ENCODE data around the gene PATE4. TPM values are rescaled to one million over a fixed set of nuclear protein-coding genes. Genes with fewer than 3 reads are reported as not detected.

Gene PATE4
- total RNA-seq, 1 experiment from 2014 or later = not detected

- Histone ChIP-seq H3K27me3 (ENCODE audit: insufficient read depth, low read length) (no peaks in the 10 kb centered on the region), H3K4me3 (replicated peaks in 1 of 2; ENCODE audit: low read depth in 1 of 2, low read length in 2 of 2) (no peak overlapping the region), H3K4me2 (ENCODE audit: low read length) (no peak overlapping the region), H3K9ac (ENCODE audit: low read length) (no peak overlapping the region), H3K27ac (ENCODE audit: low read depth, low read length) (no peak overlapping the region), H4K20me1 (ENCODE audit: insufficient read depth) (no peaks in the 10 kb centered on the region), H3K9me2 (ENCODE audit: insufficient read depth) (no peaks in the 10 kb centered on the region), H3K36me3 (ENCODE audit: control insufficient read depth in 1 of 2, insufficient read depth in 2 of 2, low read length in 2 of 2) (no peaks in the 10 kb centered on the region), H2AFZ (ENCODE audit: low read depth, low read length, poor library complexity, severe bottlenecking) (no peak overlapping the region), H3K4me1 (ENCODE audit: control insufficient read depth in 1 of 2, insufficient read depth in 2 of 2, low read length in 2 of 2) (no peaks in the 10 kb centered on the region), H3K79me2 (ENCODE audit: insufficient read depth, low read length) (no peaks in the 10 kb centered on the region), H3K9me3 (ENCODE audit: control insufficient read depth in 1 of 2, insufficient read depth in 1 of 2, low read depth in 1 of 2, low read length in 2 of 2) (peaks cover 0 to 5% of the 10 kb centered on the region in 2 experiments; a peak in 2 of 4 replicates)
- RAD21 ChIA-PET (ENCODE audit: low non-redundant PET in 1 of 2, low total read pairs in 2 of 2, uncharacterized antibody in 2 of 2, unreplicated experiment in 2 of 2) = no interaction called here
- TF ChIP-seq CBX3 (IDR thresholded peaks at IDR 0.05; ENCODE audit: low read depth) (peak; percentile 21; the same call in 1 of the 2 replicates), POLR2AphosphoS5 (IDR thresholded peaks at IDR 0.05; ENCODE audit: low read depth, low read length) (no peak)
- BruUV-seq (replicated peaks) = no TSS peak
- intact Hi-C loops (cut with micrococcal nuclease) = no loop called here
- CTCF ChIA-PET = no interaction called here
- POLR2A ChIA-PET = no interaction called here
- ATAC-seq (no peak), DNase-seq (ENCODE audit: low read depth, low spot score) (no peak)
Observed at GRCh38 chr11:125802387-125802786, 30.7 kb upstream of the PATE4 start.

DNA sequence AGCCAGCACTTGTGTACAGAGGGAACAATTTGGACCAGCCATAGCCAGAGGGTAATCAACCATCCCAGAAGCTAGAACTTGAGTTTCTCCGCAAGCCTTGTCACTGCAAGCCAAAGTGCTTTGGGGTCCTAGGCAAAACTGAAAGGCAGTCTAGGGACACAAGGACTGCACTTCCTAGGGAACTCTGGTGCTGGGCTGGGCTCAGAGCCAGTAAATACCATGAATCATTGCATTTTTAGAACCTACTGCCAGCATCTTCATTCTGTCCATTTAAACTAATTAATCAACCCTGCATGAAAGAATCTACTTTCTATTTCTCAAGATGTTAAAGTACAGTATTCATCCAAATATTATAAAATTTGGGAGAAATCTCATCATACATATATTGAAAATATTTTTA, 25.2 kb upstream of the PATE4 start:
- no TSS peak for BruUV-seq (replicated peaks)
- no peak for TF ChIP-seq ELF1 (IDR thresholded peaks at IDR 0.05; ENCODE audit: borderline replicate concordance, low read depth)
- no peak for TF ChIP-seq EZH2 (IDR thresholded peaks at IDR 0.05)
- no peak for TF ChIP-seq SP1 (IDR thresholded peaks at IDR 0.05; ENCODE audit: low read depth)
- TF ChIP-seq, protein P1, sequence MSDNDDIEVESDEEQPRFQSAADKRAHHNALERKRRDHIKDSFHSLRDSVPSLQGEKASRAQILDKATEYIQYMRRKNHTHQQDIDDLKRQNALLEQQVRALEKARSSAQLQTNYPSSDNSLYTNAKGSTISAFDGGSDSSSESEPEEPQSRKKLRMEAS (IDR thresholded peaks at IDR 0.05) = no peak
- TF ChIP-seq EGR1 (IDR thresholded peaks at IDR 0.05; ENCODE audit: low read depth) = no peak
- TF ChIP-seq ZNF274 (IDR thresholded peaks at IDR 0.05; ENCODE audit: low read depth, low read length) = no peak
- no peak for TF ChIP-seq CBX3 (IDR thresholded peaks at IDR 0.05; ENCODE audit: low read depth)
- TF ChIP-seq, protein P2, sequence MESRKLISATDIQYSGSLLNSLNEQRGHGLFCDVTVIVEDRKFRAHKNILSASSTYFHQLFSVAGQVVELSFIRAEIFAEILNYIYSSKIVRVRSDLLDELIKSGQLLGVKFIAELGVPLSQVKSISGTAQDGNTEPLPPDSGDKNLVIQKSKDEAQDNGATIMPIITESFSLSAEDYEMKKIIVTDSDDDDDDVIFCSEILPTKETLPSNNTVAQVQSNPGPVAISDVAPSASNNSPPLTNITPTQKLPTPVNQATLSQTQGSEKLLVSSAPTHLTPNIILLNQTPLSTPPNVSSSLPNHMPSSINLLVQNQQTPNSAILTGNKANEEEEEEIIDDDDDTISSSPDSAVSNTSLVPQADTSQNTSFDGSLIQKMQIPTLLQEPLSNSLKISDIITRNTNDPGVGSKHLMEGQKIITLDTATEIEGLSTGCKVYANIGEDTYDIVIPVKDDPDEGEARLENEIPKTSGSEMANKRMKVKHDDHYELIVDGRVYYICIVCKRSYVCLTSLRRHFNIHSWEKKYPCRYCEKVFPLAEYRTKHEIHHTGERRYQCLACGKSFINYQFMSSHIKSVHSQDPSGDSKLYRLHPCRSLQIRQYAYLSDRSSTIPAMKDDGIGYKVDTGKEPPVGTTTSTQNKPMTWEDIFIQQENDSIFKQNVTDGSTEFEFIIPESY (IDR thresholded peaks at IDR 0.05; ENCODE audit: extremely low read depth, insufficient replicate concordance, low read length) = no peak
- TF ChIP-seq POLR2A (IDR thresholded peaks at IDR 0.05; ENCODE audit: borderline replicate concordance, extremely low read depth, insufficient read depth, insufficient read length) = no peak
- TF ChIP-seq POLR2AphosphoS5 (IDR thresholded peaks at IDR 0.05; ENCODE audit: low read depth, low read length) = no peak
- no peak for TF ChIP-seq YY1 (IDR thresholded peaks at IDR 0.05; ENCODE audit: extremely low read depth, insufficient replicate concordance, low read depth, low read length)
- TF ChIP-seq TCF7L2 (IDR thresholded peaks at IDR 0.05; ENCODE audit: borderline replicate concordance, extremely low read depth, insufficient read depth, insufficient read length) = no peak
- no peak for TF ChIP-seq SRF (IDR thresholded peaks at IDR 0.05; ENCODE audit: low read depth)
- TF ChIP-seq ATF3 (IDR thresholded peaks at IDR 0.05) = no peak
- no peak for TF ChIP-seq REST (IDR thresholded peaks at IDR 0.05; ENCODE audit: low read depth)
- TF ChIP-seq RAD21 (IDR thresholded peaks at IDR 0.05; ENCODE audit: low read depth) = no peak

More for the DNA sequence above, 25.2 kb upstream of the PATE4 start:
- Histone ChIP-seq H2AFZ (ENCODE audit: low read depth, low read length, poor library complexity, severe bottlenecking) (no peak overlapping the region), H3K4me2 (ENCODE audit: low read length) (no peak overlapping the region), H3K27me3 (ENCODE audit: insufficient read depth, low read length) (0 out of 2 replicates have a peak, but pooled peaks cover 5% of the 10 kb centered on the region), H3K9ac (ENCODE audit: low read length) (no peak overlapping the region), H3K36me3 (ENCODE audit: control insufficient read depth in 1 of 2, insufficient read depth in 2 of 2, low read length in 2 of 2) (no peaks in the 10 kb centered on the region), H3K4me1 (ENCODE audit: control insufficient read depth in 1 of 2, insufficient read depth in 2 of 2, low read length in 2 of 2) (no peaks in the 10 kb centered on the region), H3K4me3 (replicated peaks in 1 of 2; ENCODE audit: low read depth in 1 of 2, low read length in 2 of 2) (no peak overlapping the region), H3K79me2 (ENCODE audit: insufficient read depth, low read length) (no peaks in the 10 kb centered on the region), H4K20me1 (ENCODE audit: insufficient read depth) (no peaks in the 10 kb centered on the region), H3K9me3 (ENCODE audit: control insufficient read depth in 1 of 2, insufficient read depth in 1 of 2, low read depth in 1 of 2, low read length in 2 of 2) (peaks cover 0 to 3% of the 10 kb centered on the region in 2 experiments; a peak in 1 of 4 replicates), H3K27ac (ENCODE audit: low read depth, low read length) (no peak overlapping the region), H3K9me2 (ENCODE audit: insufficient read depth) (no peaks in the 10 kb centered on the region)
- ATAC-seq (no peak), DNase-seq (ENCODE audit: low read depth, low spot score) (no peak)
- POLR2A ChIA-PET = no interaction called here
- CTCF ChIA-PET = no interaction called here
- RAD21 ChIA-PET (ENCODE audit: low non-redundant PET in 1 of 2, low total read pairs in 2 of 2, uncharacterized antibody in 2 of 2, unreplicated experiment in 2 of 2) = no interaction called here
- intact Hi-C loops (cut with micrococcal nuclease) = no loop called here
